SK-N-MC (cell line): ENCODE data around the gene CIT.
A peak's percentile ranks its signal among the peaks of the same experiment; 100 is the strongest.

Experiments
- DNase-seq: peaks from one replicate; pipeline ENCODE4 v3.0.0-alpha.2; 2011; ENCODE audit warnings: low read depth, low spot score
- H3K27ac ChIP-seq: fragments of 200-600 bp; sonication (generic); 2 replicates; pipeline ENCODE4 v1.5.1; 2016; ENCODE audit warnings: mixed run types
- H3K36me3 ChIP-seq: fragments of 200-600 bp; sonication (generic); 2 replicates; pipeline ENCODE4 v1.6.1; 2017; ENCODE audit warnings: antibody characterized with exemption, low read length, mixed read lengths; ENCODE audit not compliant: insufficient read depth
- H3K4me3 ChIP-seq: fragments of 200-600 bp; sonication (generic); 2 replicates; pipeline ENCODE4 v1.5.1; 2016
- H3K9ac ChIP-seq: fragments of 200-600 bp; sonication (generic); 2 replicates; pipeline ENCODE4 v1.8.0; 2017; ENCODE audit warnings: mixed run types, mixed read lengths; ENCODE audit not compliant: insufficient read length
- H3K9me3 ChIP-seq: fragments of 200-600 bp; sonication (generic); 2 replicates; pipeline ENCODE4 v1.6.1; 2017; ENCODE audit warnings: low read depth, mild to moderate bottlenecking, antibody characterized with exemption, low read length, moderate library complexity, mixed read lengths
- EZH2 ChIP-seq: fragments of 200-600 bp; sonication (generic); IDR thresholded peaks from one replicate; pipeline ENCODE4 v1.6.1; 2017; ENCODE audit warnings: antibody characterized with exemption
- FOXP2 ChIP-seq: optimal IDR thresholded peaks from 2 replicates; pipeline ENCODE3; 2011; ENCODE audit warnings: mild to moderate bottlenecking, moderate library complexity; ENCODE audit not compliant: insufficient read depth; ENCODE audit errors: extremely low read length, control extremely low read depth
- POLR2AphosphoS5 ChIP-seq: IDR thresholded peaks from 2 replicates; pipeline ENCODE4 v1.6.1; 2012; ENCODE audit warnings: mild to moderate bottlenecking, low read depth, low read length, borderline replicate concordance

CIT gene

GRCh38 chr12:119876761-119877638 is at the start of gene CIT:
TSS of gene CIT (minus strand) at chr12:119877320. CDS start at chr12:119876168, 1,152 bp downstream.
- no peaks in the 10 kb centered on the region for H3K9me3 ChIP-seq
- peak within 1 kb of the TSS; percentile 88 for H3K4me3 ChIP-seq
- H3K27ac ChIP-seq, result no peak within 1 kb of the TSS
- peak within 1 kb of the TSS; percentile 79 for H3K9ac ChIP-seq
- H3K36me3 ChIP-seq, result peaks cover 28% of the 10 kb centered on the region; the same call in 1 of the 2 replicates
- DNase-seq, result peak; percentile 83
- TF ChIP-seq FOXP2, result no peak
- TF ChIP-seq EZH2, result no peak
- peak; percentile 80 for TF ChIP-seq POLR2AphosphoS5

DNA sequence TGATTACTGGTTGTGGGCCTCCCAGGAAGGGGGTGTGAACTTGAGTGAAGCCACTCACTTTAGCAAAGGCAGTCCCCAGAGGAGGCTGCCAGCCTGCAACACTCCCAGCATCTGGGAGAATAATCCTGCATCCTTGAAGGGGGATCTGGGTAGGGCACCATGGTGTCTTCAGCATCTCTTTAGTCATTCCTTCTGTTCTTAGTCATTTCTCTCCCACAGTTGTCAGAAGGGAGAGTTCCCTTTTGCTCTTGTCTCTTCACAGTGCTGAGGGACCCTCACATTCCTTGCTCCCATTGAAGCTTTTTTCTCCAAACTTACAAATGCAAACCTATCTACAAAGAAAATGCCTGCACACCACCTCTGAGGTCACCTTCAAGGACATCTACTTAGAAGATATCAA is 48.1 kb upstream of the CIT start:
- Histone ChIP-seq H3K36me3 (no peaks in the 10 kb centered on the region), H3K9me3 (no peaks in the 10 kb centered on the region), H3K27ac (no peak overlapping the region), H3K4me3 (no peak overlapping the region), H3K9ac (no peak overlapping the region)
- TF ChIP-seq EZH2, result no peak
- no peak for TF ChIP-seq POLR2AphosphoS5
- no peak for TF ChIP-seq FOXP2
- DNase-seq, result no peak

GRCh38 chr12:119920064-119920463 is 42.9 kb upstream of the CIT start:
- DNase-seq, result no peak
- no peaks in the 10 kb centered on the region for H3K36me3 ChIP-seq
- no peak overlapping the region for H3K27ac ChIP-seq
- no peaks in the 10 kb centered on the region for H3K9me3 ChIP-seq
- TF ChIP-seq POLR2AphosphoS5 (no peak), EZH2 (no peak), FOXP2 (no peak)
- no peak overlapping the region for H3K9ac ChIP-seq
- H3K4me3 ChIP-seq, result no peak overlapping the region

DNA sequence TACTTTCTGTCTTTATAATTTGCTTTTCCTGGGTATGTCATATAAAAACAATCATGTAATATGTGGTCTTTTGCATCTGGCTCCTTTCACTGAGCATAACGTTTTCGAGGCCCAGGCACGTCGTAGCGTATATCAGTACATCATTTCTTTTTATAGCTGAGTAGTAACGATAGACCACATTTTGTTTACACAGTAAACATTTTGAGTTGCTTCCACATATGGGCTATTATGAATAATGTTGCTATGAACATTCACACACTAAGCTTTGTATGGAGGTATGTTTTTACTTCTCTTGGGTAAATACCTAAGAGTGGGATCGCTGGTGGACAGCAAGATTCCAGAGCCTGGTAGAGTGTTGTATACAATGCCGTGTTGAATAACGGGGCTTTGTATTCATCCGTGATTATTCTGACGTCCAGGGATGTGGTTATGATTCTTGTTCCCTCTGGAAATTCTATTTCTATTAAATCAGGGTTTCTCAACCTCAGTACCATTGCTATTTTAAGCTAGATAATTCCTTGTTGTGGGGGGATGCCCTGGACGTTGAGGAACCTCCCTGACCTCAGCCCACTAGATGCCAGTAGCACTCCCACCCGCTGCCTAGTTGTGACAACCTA is 38.9 kb upstream of the CIT start:
- Histone ChIP-seq H3K4me3 (no peak overlapping the region), H3K9ac (no peak overlapping the region), H3K36me3 (no peaks in the 10 kb centered on the region), H3K27ac (no peak overlapping the region), H3K9me3 (no peaks in the 10 kb centered on the region)
- no peak for DNase-seq
- TF ChIP-seq EZH2 (no peak), FOXP2 (no peak), POLR2AphosphoS5 (no peak)

DNA sequence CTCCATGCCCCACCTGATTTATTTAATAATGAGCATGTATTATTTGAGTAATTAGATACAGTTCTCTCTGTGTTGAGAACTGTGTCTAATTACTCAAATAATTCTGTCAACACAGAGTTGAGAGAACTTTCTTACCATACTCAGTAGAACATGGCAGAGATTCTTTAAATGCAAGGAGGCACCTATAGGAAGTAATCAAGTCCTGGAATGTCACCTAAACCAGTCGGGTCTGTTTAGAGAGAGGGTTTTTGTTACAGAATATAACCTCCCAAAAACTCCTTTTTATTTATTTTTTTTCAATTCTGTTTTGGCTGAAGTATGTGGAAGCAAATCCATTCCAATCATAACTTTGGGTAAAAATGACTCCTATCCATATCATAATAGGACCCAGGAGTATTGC is 37.5 kb upstream of the CIT start:
- H3K4me3 ChIP-seq, result no peak overlapping the region
- no peak overlapping the region for H3K27ac ChIP-seq
- no peak for DNase-seq

DNA sequence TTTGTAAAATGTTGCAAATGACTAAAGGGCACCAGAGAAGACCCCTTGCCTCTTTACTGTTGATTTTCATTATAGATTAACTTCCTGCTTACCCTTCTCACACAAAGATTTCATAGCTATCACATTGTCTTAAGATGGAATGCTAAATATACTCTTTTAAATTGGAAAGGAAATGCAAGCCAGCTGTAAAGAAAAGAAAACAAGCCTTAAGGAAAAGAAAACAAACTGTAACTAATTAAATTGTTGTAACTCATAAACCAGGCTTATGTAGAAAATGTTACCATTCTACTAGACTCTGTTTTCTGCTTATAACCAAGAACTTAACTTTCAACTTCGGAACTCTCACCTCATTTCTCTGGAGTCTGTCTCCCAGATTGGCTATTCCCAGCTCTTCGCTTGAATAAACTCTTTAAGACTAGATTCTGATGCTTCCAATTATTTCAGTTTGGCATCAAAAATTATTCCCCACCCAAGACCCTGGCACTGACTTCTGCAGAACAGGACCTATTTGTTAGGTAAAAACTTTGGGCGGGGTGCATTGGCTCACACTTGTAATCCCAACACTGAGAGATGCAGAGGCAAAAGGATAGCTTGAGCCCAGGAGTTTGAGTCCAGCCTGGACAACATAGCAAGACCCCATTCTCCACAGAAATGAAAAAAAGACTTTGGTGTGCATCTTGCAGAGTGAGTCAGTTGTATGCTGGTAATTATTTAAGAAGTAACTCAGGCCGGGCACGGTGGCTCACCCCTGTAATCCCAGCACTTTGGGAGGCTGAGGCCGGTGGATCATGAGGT is 36.6 kb upstream of the CIT start:
- Histone ChIP-seq H3K36me3 (no peaks in the 10 kb centered on the region), H3K9ac (no peak overlapping the region)

More for the DNA sequence above, 37.5 kb upstream of the CIT start:
- Histone ChIP-seq H3K36me3 (no peaks in the 10 kb centered on the region), H3K9ac (no peak overlapping the region), H3K9me3 (no peaks in the 10 kb centered on the region)
- TF ChIP-seq EZH2 (no peak), POLR2AphosphoS5 (no peak), FOXP2 (no peak)

DNA sequence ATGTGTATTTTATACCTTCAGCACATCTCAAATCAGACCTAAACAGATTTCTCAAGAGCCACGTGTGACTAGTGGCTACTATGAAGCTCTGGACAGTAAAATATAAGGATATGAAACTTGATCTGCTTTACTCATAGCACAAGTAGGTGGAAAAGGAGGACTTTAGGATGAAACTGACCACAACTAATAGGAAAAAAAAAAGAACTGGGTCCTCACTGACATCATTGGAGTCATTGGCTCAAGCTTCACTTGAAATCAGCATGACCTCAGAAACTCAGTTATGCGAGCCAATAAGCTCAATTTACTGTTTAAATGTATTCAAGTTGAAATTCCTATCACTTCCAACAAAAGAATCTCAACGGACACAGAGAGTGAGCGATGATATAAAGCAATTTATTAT is 34.1 kb upstream of the CIT start:
- no peak overlapping the region for H3K9ac ChIP-seq
- no peak for TF ChIP-seq FOXP2
- TF ChIP-seq POLR2AphosphoS5, result no peak
- no peak for TF ChIP-seq EZH2
- H3K36me3 ChIP-seq, result no peaks in the 10 kb centered on the region
- H3K4me3 ChIP-seq, result no peak overlapping the region
- H3K9me3 ChIP-seq, result no peaks in the 10 kb centered on the region
- H3K27ac ChIP-seq, result no peak overlapping the region
- DNase-seq, result no peak

More for the DNA sequence above, 36.6 kb upstream of the CIT start:
- Histone ChIP-seq H3K4me3 (no peak overlapping the region), H3K27ac (no peak overlapping the region), H3K9me3 (no peaks in the 10 kb centered on the region)
- TF ChIP-seq POLR2AphosphoS5 (no peak), FOXP2 (no peak), EZH2 (no peak)
- DNase-seq, result no peak

GRCh38 chr12:119910586-119910985 is 33.5 kb upstream of the CIT start:
- Histone ChIP-seq H3K9me3 (no peaks in the 10 kb centered on the region), H3K36me3 (no peaks in the 10 kb centered on the region), H3K27ac (no peak overlapping the region), H3K9ac (no peak overlapping the region), H3K4me3 (no peak overlapping the region)
- DNase-seq, result no peak
- no peak for TF ChIP-seq FOXP2
- TF ChIP-seq POLR2AphosphoS5, result no peak
- no peak for TF ChIP-seq EZH2
